Esophagus squamous epithelium (tissue), 5 donors: ENCODE results near the gene CENPK. TPM values are rescaled to one million over a fixed set of nuclear protein-coding genes. Genes with fewer than 3 reads are reported as not detected.

Experiments
- DNase-seq: peaks from one replicate; lab custom pipeline; 2025; lab: John Stamatoyannopoulos, UW
- H3K27ac ChIP-seq, 4 donors: fragments of 200-600 bp; sonication (generic); one replicate each; pipeline ENCODE4 v1.5.1; 2016 to 2019; ENCODE audit warnings: mild to moderate bottlenecking in 1 of 4
- H3K27me3 ChIP-seq, 4 donors: fragments of 200-600 bp; sonication (generic); 1 replicate in 3 of 4; 2 replicates in 1 of 4; pipeline versions ENCODE4 v1.5.1 to v1.6.0; 2017 to 2021; ENCODE audit warnings: antibody characterized with exemption in 1 of 4
- H3K36me3 ChIP-seq, 3 donors: fragments of 200-600 bp; sonication (generic); one replicate each; pipeline ENCODE4 v1.5.1; 2016 to 2019
- H3K4me1 ChIP-seq, 3 donors: fragments of 200-600 bp; sonication (generic); one replicate each; pipeline ENCODE4 v1.5.1; 2017 to 2019
- H3K4me3 ChIP-seq, 4 donors: fragments of 200-600 bp; sonication (generic); 1 replicate in 3 of 4; 2 replicates in 1 of 4; pipeline ENCODE4 v1.5.1; 2016 to 2019; ENCODE audit warnings: mild to moderate bottlenecking in 2 of 4, moderate library complexity in 1 of 4
- H3K9me3 ChIP-seq, 3 donors: fragments of 200-600 bp; sonication (generic); one replicate each; pipeline ENCODE4 v1.5.1; 2016 to 2019
- POLR2A ChIP-seq, 4 donors: fragments of 450-650 bp; IDR thresholded peaks; one replicate each; pipeline ENCODE4 v1.6.1; 2017; ENCODE audit warnings: antibody characterized with exemption in 4 of 4, mild to moderate bottlenecking in 4 of 4, moderate library complexity in 3 of 4
- WGBS, 2 donors: methylation state at CpG; one replicate each; pipeline ENCODE4 v1.1.5; 2018; 5-methylcytosine and 5-hydroxymethylcytosine counted together
- intact Hi-C: fragments of 100-400 bp; cut with DNase I; formaldehyde crosslinking; loops from one replicate; pipeline ENCODE4 v1.15.0; 2022
- small RNA-seq, 4 donors: library from RNA; depleted of rRNA; stranded (forward); fragments of <200 nt; gene quantifications; one replicate each; pipeline ENCODE3, GENCODE V24; 2016
- total RNA-seq, 4 donors: library from RNA; depleted of rRNA; stranded (reverse); fragments of >200 nt; gene quantifications; one replicate each; pipeline ENCODE4 v1.1.0, GENCODE V29; 2016
- TF ChIP-seq, protein P1 (sequence below), 6 experiments: fragments of 450-650 bp in 4 of 6; fragments of 200-600 bp in 2 of 6; sonication (generic) in 2 of 6; IDR thresholded peaks; one replicate each; pipeline ENCODE4 v1.5.1; 2016 to 2019; ENCODE audit warnings: antibody characterized with exemption in 6 of 6, mild to moderate bottlenecking in 4 of 6, moderate library complexity in 4 of 6
- donor health status: DM: yes; HTN: yes; CAD: no.

CENPK gene
- total RNA-seq, 4 donors from 2014 or later: 4.0 to 17.3 (median 7.8) TPM

DNA sequence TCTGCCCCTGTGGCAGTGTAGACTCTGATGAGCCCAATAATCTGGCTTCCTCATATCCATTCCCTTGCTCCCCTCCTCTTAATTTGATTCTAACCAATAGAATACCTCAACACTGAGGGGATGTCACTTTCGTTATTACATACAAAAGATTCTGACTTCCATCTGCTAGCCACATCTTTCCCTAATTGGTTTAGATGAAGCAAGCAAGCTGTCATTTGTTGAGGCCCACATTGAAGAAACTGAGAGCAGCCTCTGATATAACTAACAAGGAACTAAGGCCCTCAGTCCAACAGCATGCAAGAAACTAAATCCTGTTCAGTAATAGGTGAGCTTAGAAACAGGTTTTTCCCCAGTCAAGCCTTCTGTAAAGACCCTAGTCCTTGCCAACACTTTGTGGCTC, 87.1 kb downstream of the CENPK start:
- WGBS, 2 donors: 80 to 83% methylated on average over 1 of the region's 1 CpG
- Histone ChIP-seq H3K4me3 (no peak overlapping the region), H3K36me3 (no peaks in the 10 kb centered on the region), H3K9me3 (no peaks in the 10 kb centered on the region), H3K27ac (no peak overlapping the region), H3K27me3 (no peaks in the 10 kb centered on the region), H3K4me1 (peaks cover 0 to 15% (median 0%) of the 10 kb centered on the region in 3 donors)
- TF ChIP-seq, protein P1, sequence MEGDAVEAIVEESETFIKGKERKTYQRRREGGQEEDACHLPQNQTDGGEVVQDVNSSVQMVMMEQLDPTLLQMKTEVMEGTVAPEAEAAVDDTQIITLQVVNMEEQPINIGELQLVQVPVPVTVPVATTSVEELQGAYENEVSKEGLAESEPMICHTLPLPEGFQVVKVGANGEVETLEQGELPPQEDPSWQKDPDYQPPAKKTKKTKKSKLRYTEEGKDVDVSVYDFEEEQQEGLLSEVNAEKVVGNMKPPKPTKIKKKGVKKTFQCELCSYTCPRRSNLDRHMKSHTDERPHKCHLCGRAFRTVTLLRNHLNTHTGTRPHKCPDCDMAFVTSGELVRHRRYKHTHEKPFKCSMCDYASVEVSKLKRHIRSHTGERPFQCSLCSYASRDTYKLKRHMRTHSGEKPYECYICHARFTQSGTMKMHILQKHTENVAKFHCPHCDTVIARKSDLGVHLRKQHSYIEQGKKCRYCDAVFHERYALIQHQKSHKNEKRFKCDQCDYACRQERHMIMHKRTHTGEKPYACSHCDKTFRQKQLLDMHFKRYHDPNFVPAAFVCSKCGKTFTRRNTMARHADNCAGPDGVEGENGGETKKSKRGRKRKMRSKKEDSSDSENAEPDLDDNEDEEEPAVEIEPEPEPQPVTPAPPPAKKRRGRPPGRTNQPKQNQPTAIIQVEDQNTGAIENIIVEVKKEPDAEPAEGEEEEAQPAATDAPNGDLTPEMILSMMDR (IDR thresholded peaks at IDR 0.05): no peak
- no peak for TF ChIP-seq POLR2A (IDR thresholded peaks at IDR 0.05)
- intact Hi-C loops: no loop called here
- DNase-seq: no peak

DNA sequence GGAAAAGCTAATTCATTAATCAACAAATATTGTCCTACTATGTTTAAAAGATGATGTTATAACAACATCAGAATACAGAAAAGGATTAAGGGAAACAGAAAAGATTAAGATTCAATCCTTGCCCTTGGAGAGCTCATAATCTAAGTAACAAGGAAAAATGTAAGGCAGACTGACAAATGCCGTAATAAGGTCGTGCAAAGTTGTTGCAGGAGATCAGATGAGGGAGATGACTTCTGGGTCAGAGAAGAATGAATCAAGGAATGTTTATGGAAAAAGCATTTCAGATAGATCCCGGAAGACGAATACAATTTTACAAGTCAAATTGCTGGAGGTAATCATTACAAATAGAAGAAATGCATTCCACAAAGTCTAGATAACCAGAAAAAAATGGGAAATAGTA, 87.6 kb downstream of the CENPK start:
- no peak overlapping the region for H3K27ac ChIP-seq
- WGBS, 2 donors: 79 to 89% methylated on average over 4 of the region's 4 CpGs
- H3K27me3 ChIP-seq: no peaks in the 10 kb centered on the region
- no peaks in the 10 kb centered on the region for H3K36me3 ChIP-seq
- no peaks in the 10 kb centered on the region for H3K9me3 ChIP-seq
- intact Hi-C loops: no loop called here
- TF ChIP-seq POLR2A (IDR thresholded peaks at IDR 0.05): no peak
- TF ChIP-seq, protein P1 (IDR thresholded peaks at IDR 0.05): no peak
- peaks cover 0 to 10% (median 0%) of the 10 kb centered on the region in 3 donors for H3K4me1 ChIP-seq
- no peak for DNase-seq
- H3K4me3 ChIP-seq: no peak overlapping the region

DNA sequence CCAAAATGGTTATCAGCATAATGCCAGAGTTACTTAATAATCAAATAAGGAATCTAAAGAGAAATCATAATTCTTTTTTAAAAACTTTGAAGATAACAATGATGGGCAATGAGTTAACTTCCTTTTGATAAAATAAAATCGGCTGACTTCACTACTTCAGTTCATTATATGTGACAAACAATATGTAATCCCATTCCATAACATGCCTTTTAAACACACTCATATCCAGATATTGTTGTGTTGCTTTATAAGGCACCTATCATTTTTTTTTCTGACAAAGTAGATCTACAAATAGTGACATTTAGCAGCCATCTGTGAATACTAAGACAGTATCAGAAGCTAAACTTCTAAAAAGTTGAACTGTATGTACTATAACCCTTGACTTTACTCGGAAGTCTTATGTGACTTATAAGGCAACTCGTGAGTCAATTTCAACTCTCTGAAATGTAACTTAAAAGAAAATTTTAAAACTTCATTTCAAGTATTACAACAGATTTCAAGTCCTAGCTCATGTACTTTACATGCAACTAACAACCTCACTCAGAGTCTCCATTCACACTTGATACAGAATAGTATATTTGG, 88.7 kb downstream of the CENPK start:
- H3K9me3 ChIP-seq: no peaks in the 10 kb centered on the region
- no peaks in the 10 kb centered on the region for H3K4me1 ChIP-seq
- intact Hi-C loops: no loop called here
- no peak for DNase-seq
- no peaks in the 10 kb centered on the region for H3K36me3 ChIP-seq
- H3K27ac ChIP-seq: no peak overlapping the region
- H3K4me3 ChIP-seq: no peak overlapping the region
- TF ChIP-seq POLR2A (IDR thresholded peaks at IDR 0.05): no peak
- TF ChIP-seq, protein P1 (IDR thresholded peaks at IDR 0.05): no peak
- H3K27me3 ChIP-seq: no peaks in the 10 kb centered on the region
- WGBS, 2 donors: 60 to 72% methylated on average over 3 of the region's 3 CpGs

DNA sequence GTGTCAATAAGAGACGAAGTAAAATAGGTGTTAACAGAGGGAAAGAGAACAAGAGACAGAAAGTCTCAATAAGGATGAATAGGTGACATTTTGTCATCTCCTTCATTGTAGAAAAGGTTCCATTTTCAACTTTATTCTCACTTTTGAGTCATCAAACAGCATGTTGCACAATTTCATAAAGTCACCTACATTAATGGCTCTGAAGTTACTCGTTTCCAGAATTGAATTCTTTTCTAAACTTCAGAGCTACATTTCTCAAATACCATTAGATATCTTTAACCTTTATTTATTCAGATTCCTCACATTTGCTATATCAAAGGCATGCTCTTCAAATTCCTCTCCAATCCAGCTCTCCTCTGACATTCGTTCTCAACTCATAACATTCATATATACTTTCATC, 94.3 kb downstream of the CENPK start:
- no peaks in the 10 kb centered on the region for H3K4me1 ChIP-seq
- no peaks in the 10 kb centered on the region for H3K27me3 ChIP-seq
- no peak overlapping the region for H3K4me3 ChIP-seq
- no peaks in the 10 kb centered on the region for H3K36me3 ChIP-seq
- H3K9me3 ChIP-seq: no peaks in the 10 kb centered on the region
- WGBS, 2 donors: 66 to 67% methylated on average over 3 of the region's 3 CpGs
- no peak overlapping the region for H3K27ac ChIP-seq
- TF ChIP-seq, protein P1 (IDR thresholded peaks at IDR 0.05): no peak
- TF ChIP-seq POLR2A (IDR thresholded peaks at IDR 0.05): no peak
- DNase-seq: no peak
- intact Hi-C loops: no loop called here

Small RNA genes within 50 kb of the gene (small RNA-seq; reads per million reads assigned to genes)
- gene RNU6-540P: 0 reads per million in 4 donors

Other genes starting within 250 kb of the CENPK start
- 1 to 10 TPM in 2 of 4 donors, under 1 TPM in 2; 0.23 to 3.8 (median 1.0) TPM for gene ADAMTS6, start 81.2 kb downstream of the CENPK start, total RNA-seq
- 10 to 100 TPM; 10.1 to 45.4 (median 28.3) TPM for gene PPWD1, start 128 bp upstream of the CENPK start, total RNA-seq
- gene TRIM23, start 61.2 kb upstream of the CENPK start, total RNA-seq: 10 to 100 TPM in 1 of 4 donors, 1 to 10 TPM in 3; 5.5 to 14.1 (median 7.4) TPM
- 1 to 10 TPM in 3 of 4 donors, under 1 TPM in 1; 0.27 to 4.5 (median 3.1) TPM for gene SHLD3, start 61.9 kb upstream of the CENPK start, total RNA-seq
- 10 to 100 TPM; 10.1 to 19.5 (median 14.9) TPM for gene TRAPPC13, start 61.9 kb upstream of the CENPK start, total RNA-seq
- 1 to 10 TPM in 3 of 4 donors, under 1 TPM in 1; 0.99 to 5.8 (median 3.7) TPM for gene SGTB, start 158.9 kb upstream of the CENPK start, total RNA-seq
- gene NLN, start 159.0 kb upstream of the CENPK start, total RNA-seq: 10 to 100 TPM in 3 of 4 donors, 1 to 10 TPM in 1; 4.9 to 22.1 (median 19.2) TPM